ENCODE results near the gene CCND2.
A peak's percentile ranks its signal among the peaks of the same experiment; 100 is the strongest.

CCND2 gene

DNA sequence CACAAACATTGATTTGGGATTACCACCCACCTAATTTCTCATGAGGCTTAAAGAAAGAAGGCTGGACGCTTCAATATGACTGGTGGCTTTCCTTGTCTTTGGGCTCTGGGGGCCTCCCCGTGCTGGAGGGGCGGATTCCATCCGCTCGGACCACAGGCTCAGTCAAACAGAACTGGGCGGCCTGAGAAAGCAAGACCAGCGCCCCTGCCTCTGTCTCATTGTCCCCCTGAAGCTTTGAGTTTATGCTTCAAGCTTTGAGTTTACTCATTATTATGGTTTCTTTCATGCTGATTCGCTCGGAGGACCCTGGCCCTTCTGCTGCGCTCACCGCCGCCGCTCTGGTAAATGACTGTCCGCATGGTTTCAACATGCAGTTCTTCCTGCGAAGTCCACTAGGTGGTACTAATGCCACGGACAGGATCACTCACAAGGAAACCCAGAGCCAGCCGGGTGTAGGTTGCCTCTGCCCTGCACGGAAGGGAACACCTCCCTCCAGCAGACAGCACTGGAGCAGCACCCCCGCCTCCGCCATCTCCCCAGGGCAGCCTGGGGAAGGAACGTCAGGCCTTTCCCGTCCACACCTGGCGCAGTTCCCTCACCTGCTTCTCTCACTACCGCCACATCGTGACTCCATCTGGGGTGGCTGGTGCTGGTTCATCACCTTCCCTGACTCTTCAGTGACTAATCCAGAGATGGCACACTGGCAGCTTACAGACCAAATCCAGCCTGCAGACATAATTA is 34.2 kb downstream of the CCND2 start:
- in situ Hi-C loops (cut with MboI; ENCODE audit: low pct_unique_long_range_greater_than_20kb, low sequenced_read_pairs) = loop anchor here (25.0 kb wide), 1 partner anchor 705 kb away; no protein-coding TSS in a partner anchor
- DNase-seq = peak; percentile 77

GRCh38 chr12:4308334-4308950 is 34.9 kb downstream of the CCND2 start:
- DNase-seq = no peak
- in situ Hi-C loops (cut with MboI; ENCODE audit: low pct_unique_long_range_greater_than_20kb, low sequenced_read_pairs) = loop anchor here (25.0 kb wide), 1 partner anchor 704 kb away; no protein-coding TSS in a partner anchor

DNA sequence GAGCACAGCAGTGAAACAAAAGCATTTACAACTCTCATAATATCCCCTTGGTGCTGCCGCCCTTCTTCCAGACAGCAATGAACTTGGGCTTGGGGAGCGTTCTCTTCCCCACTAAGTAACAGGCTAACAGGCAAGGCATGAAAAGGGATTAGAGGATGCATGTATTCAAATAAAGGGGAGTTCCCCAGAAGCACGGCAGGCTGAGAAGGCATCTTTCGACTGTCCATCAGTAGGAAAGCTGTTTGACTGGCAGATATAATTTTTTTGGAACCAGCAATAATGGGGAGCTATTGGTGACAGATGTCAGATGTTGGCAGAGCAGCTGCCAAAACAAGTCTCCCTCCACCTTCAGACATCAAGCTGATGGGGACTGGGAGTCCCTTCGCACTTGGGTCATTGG is 38.2 kb downstream of the CCND2 start:
- in situ Hi-C loops (cut with MboI; ENCODE audit: low pct_unique_long_range_greater_than_20kb, low sequenced_read_pairs) = loop anchor here (25.0 kb wide), 1 partner anchor 701 kb away; no protein-coding TSS in a partner anchor
- DNase-seq = no peak

GRCh38 chr12:4312251-4312650 is 38.7 kb downstream of the CCND2 start:
- in situ Hi-C loops (cut with MboI; ENCODE audit: low pct_unique_long_range_greater_than_20kb, low sequenced_read_pairs) = loop anchor here (25.0 kb wide), 1 partner anchor 700 kb away; no protein-coding TSS in a partner anchor
- no peak for DNase-seq

DNA sequence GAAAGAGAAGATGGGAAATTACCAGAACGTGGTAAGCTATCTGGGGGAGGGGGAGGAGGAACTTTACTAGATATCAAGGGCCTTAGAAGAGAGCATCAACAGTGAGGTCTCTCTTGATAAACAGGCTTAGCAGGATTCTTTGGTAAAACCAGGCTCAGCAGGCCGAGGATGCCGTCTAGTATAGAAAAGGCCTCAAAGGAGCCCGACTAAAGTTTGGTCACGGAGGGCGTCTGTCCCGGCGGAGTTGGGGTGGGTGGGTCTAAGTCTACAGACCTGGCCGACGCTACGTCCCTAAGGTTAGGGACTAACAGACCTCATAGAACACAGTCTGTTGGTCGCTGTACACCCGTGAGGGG is 46.9 kb downstream of the CCND2 start:
- in situ Hi-C loops (cut with MboI; ENCODE audit: low pct_unique_long_range_greater_than_20kb, low sequenced_read_pairs) = loop anchor here (25.0 kb wide), 1 partner anchor 692 kb away; no protein-coding TSS in a partner anchor
- no peak for DNase-seq

DNA sequence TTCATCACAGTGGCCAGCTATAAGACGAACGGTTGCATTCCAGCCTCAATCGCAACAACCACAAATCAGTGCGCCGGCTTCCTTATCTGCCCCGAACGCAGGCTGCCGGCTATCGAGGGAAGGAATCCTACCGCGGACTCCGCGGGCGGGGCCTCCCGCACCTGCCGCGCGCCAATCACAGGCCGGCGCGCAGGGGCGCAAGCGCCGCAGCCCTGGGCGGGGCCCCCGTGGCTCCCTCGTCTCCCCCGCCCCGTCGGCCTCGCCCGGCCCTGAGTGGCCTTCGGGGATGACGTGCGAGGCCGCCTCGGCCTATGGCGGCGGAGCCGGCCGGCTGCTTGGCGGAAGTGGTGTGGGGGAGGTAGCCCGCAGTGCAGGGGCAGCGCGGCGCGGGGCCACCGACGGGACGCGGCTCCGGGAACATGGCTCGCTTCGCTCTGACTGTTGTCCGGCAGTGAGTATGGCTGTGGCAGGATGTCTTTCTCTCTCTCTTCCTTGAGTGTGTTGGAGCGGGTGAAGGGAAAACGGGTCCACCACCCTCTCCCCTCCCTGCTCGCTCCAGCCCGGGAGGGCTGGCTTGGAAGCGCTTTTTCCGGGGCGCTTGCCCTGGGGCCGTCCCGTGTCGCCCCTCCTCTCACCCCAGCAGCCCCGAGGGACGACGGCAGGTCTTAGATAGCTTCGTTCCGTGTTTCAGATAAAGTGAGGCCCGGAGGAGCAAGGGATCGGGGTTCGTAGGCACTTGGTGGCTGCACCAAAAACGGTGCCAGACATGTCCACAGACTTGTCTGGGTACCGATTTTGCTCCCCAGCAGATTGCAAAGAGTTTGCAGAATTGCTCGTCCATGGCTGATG is 47.5 kb downstream of the CCND2 start, which contains the start of gene TIGAR:
TIGAR (plus strand) TSS at position 361 of the 849 bp plus-strand sequence; CDS start at position 420, 59 bp downstream.
- in situ Hi-C loops (cut with MboI; ENCODE audit: low pct_unique_long_range_greater_than_20kb, low sequenced_read_pairs) = loop anchor here (25.0 kb wide), 1 partner anchor 691 kb away; no protein-coding TSS in a partner anchor
- peak; percentile 96 for DNase-seq

- no peak for DNase-seq
- in situ Hi-C loops (cut with MboI; ENCODE audit: low pct_unique_long_range_greater_than_20kb, low sequenced_read_pairs) = loop anchor here (25.0 kb wide), 1 partner anchor 690 kb away; no protein-coding TSS in a partner anchor
Observed at GRCh38 chr12:4322726-4323125, 49.2 kb downstream of the CCND2 start.
